GM12878 (cell line): ENCODE measurements around the gene CPNE6. TPM values are rescaled to one million over a fixed set of nuclear protein-coding genes. Genes with fewer than 3 reads are reported as not detected.

Source experiments
- ATAC-seq: fragments of 200-7000 bp; cut with Tn5 transposase; 3 replicates; pipeline ENCODE4 v1.9.1; 2020; ENCODE audit warnings: mild to moderate bottlenecking, moderate library complexity
- BruUV-seq: library from RNA; stranded (reverse); fragments of 400-500 nt; replicated peaks from 2 replicates; lab custom pipeline; 2021; lab: Mats Ljungman, UMichigan
- CTCF ChIA-PET: fragments of 300-600 bp; sonication (Branson Sonifier 250); formaldehyde crosslinking; extraction: SDS; loops from one replicate; lab custom pipeline; 2021; ENCODE audit warnings: inconsistent platforms; lab: Yijun Ruan, JAX
- POLR2A ChIA-PET: fragments of 350-600 bp; formaldehyde crosslinking; extraction: SDS; loops from one replicate; lab custom pipeline; 2021; ENCODE audit warnings: inconsistent platforms; lab: Charles Lee
- RAD21 ChIA-PET: fragments of 300-600 bp; sonication (Branson Sonifier 250); formaldehyde crosslinking; loops from one replicate; lab custom pipeline; 2023; ENCODE audit warnings: antibody characterized with exemption; ENCODE audit not compliant: unreplicated experiment; lab: Charles Lee
- SMC1A ChIA-PET: fragments of 300-600 bp; sonication (Branson Sonifier 250); formaldehyde crosslinking; loops from one replicate; lab custom pipeline; 2023; ENCODE audit not compliant: unreplicated experiment, uncharacterized antibody; lab: Charles Lee
- DNase-seq: peaks from one replicate; pipeline ENCODE4 v3.0.0-alpha.2; 2011; ENCODE audit warnings: low read depth, low spot score
- FAIRE-seq: peaks from 3 replicates; lab custom pipeline; 2011; peaks lifted over from hg19 to GRCh38; lab: Jason Lieb, UNC
- H2AFZ ChIP-seq: 2 replicates; pipeline ENCODE4 v1.6.0; 2011; ENCODE audit warnings: low read depth, low read length, control low read depth; ENCODE audit not compliant: control insufficient read depth
- H3K27ac ChIP-seq: 2 replicates; pipeline ENCODE4 v1.5.1; 2011; ENCODE audit warnings: control low read depth; ENCODE audit not compliant: control insufficient read depth, insufficient read depth
- H3K27me3 ChIP-seq, 2 experiments: replicated peaks in 1 of 2; 2 replicates each; pipeline versions ENCODE4 v1.6.0 to v1.6.1; 2011; ENCODE audit warnings: low read length in 1 of 2; ENCODE audit not compliant: control insufficient read depth in 2 of 2, insufficient read depth in 2 of 2
- H3K36me3 ChIP-seq, 2 experiments: 2 replicates each; pipeline ENCODE4 v1.5.1; 2011; ENCODE audit warnings: low read length in 1 of 2; ENCODE audit not compliant: control insufficient read depth in 2 of 2, insufficient read depth in 2 of 2
- H3K4me1 ChIP-seq: 2 replicates; pipeline ENCODE4 v1.6.1; 2011; ENCODE audit warnings: mild to moderate bottlenecking, low read length, moderate library complexity, mixed read lengths; ENCODE audit not compliant: control insufficient read depth, insufficient read depth
- H3K4me2 ChIP-seq: 2 replicates; pipeline ENCODE4 v1.6.0; 2011; ENCODE audit warnings: control low read depth; ENCODE audit not compliant: control insufficient read depth, insufficient read depth
- H3K4me3 ChIP-seq: fragments of 200-600 bp; sonication (generic); 2 replicates; pipeline ENCODE4 v1.5.1; 2016
- H3K79me2 ChIP-seq: 2 replicates; pipeline ENCODE4 v1.6.0; 2011; ENCODE audit warnings: low read length; ENCODE audit not compliant: control insufficient read depth, insufficient read depth
- H3K9ac ChIP-seq: 2 replicates; pipeline ENCODE4 v1.8.0; 2011; ENCODE audit warnings: low read length, control low read depth, mixed read lengths; ENCODE audit not compliant: control insufficient read depth, insufficient read depth
- H3K9me3 ChIP-seq: replicated peaks from 3 replicates; pipeline ENCODE4 v1.5.1; 2011; ENCODE audit warnings: mild to moderate bottlenecking, low read length; ENCODE audit not compliant: control insufficient read depth, insufficient read depth
- H4K20me1 ChIP-seq: 2 replicates; pipeline ENCODE4 v1.6.0; 2011; ENCODE audit not compliant: control insufficient read depth, insufficient read depth
- CTCF ChIP-seq, 3 experiments: IDR thresholded peaks in 2 of 3; conservative IDR thresholded peaks in 1 of 3; 2 replicates each; pipeline ENCODE4 v1.5.1; 2011; ENCODE audit warnings: low read depth in 3 of 3, low read length in 3 of 3, mild to moderate bottlenecking in 3 of 3, control low read depth in 2 of 3, moderate library complexity in 2 of 3, inconsistent platforms in 1 of 3, mixed read lengths in 1 of 3; ENCODE audit not compliant: control insufficient read depth in 2 of 3, insufficient read depth in 1 of 3; ENCODE audit errors: extremely low read depth in 1 of 3
- SMARCA5 ChIP-seq: fragments of 450-650 bp; IDR thresholded peaks from 2 replicates; pipeline ENCODE4 v1.6.1; 2017; ENCODE audit warnings: mild to moderate bottlenecking
- WGBS: methylation state at CpG from one replicate; pipeline ENCODE4 v1.1.6; 2016; ENCODE audit warnings: low lambda C conversion rate; ENCODE audit not compliant: insufficient replicate concordance, insufficient coverage; ENCODE audit errors: missing lambda C conversion rate; 5-methylcytosine and 5-hydroxymethylcytosine counted together
- in situ Hi-C: fragments of 300-500 bp; cut with MboI; formaldehyde crosslinking; loops from 9 replicates; pipeline ENCODE4 v1.14.3; 2018; ENCODE audit warnings: mixed read lengths
- intact Hi-C: fragments of 100-400 bp; cut with micrococcal nuclease; formaldehyde crosslinking; loops from one replicate; pipeline ENCODE4 v1.14.2; 2022; ENCODE audit not compliant: unreplicated experiment
- polyA plus RNA-seq, 11 experiments: library from polyadenylated mRNA; depleted of rRNA in 4 of 11; unstranded in 6 of 11; stranded (reverse) in 5 of 11; fragments of >200 nt; fragmentation: Nextera tagmentation in 4 of 11; fragmentation: Illumina TruSeq in 1 of 11; extraction: Ambion mirVana in 4 of 11; extraction: Trizol in 1 of 11; gene quantifications; 1 replicate in 1 of 11; 2 replicates in 10 of 11; pipeline versions ENCODE4 v1.2.1 to v1.2.3, GENCODE V29; 2011 to 2016; ENCODE audit warnings: inconsistent platforms in 2 of 11, missing spikeins in 2 of 11, low read depth in 1 of 11
- total RNA-seq, 4 experiments: library from RNA; depleted of rRNA in 3 of 4; stranded (reverse); fragments of >200 nt in 3 of 4; fragmentation: Illumina TruSeq in 1 of 4; extraction: Trizol in 1 of 4; gene quantifications; 2 replicates each; pipeline versions ENCODE4 v1.2.1 to v1.2.3, GENCODE V29; 2013 to 2021

The CPNE6 gene
- total and polyA plus RNA-seq, 10 of the 15 experiments (the other 5 are each of a cell fraction or from before 2014, with no cell fraction given): 0.06 to 0.43 (median 0.18) TPM; not detected in 3

GRCh38 chr14:24085215-24085614 is 13.9 kb downstream of the CPNE6 start:
- Histone ChIP-seq H4K20me1 (no peaks in the 10 kb centered on the region), H3K27ac (no peak overlapping the region), H3K36me3 (no peaks in the 10 kb centered on the region), H3K4me1 (peaks cover 9% of the 10 kb centered on the region), H2AFZ (no peak overlapping the region), H3K4me3 (no peak overlapping the region), H3K4me2 (no peak overlapping the region), H3K79me2 (no peaks in the 10 kb centered on the region), H3K27me3 (no peaks in the 10 kb centered on the region), H3K9ac (no peak overlapping the region), H3K9me3 (no peaks in the 10 kb centered on the region)
- intact Hi-C loops (no loop called here), in situ Hi-C loops (loop anchor here (5.0 kb wide), 1 partner anchor 73 kb away; no protein-coding TSS in a partner anchor)
- RAD21 ChIA-PET: interaction anchor here (0.9 kb wide), 1 partner anchor 10 kb away, joined by 3 read pairs; no protein-coding TSS in a partner anchor
- FAIRE-seq: no peak
- no peak for DNase-seq
- POLR2A ChIA-PET: interaction anchor here (0.8 kb wide), 1 partner anchor 23 kb away, joined by 3 read pairs; no protein-coding TSS in a partner anchor
- no peak for ATAC-seq
- CTCF ChIA-PET: interaction anchor here (0.6 to 3.2 kb wide), 4 partner anchors 9 to 27 kb away, joined by 3 to 17 read pairs (median 4); partner anchors contain the start of gene PCK2
- 22% methylated on average over 3 of the region's 3 CpGs for WGBS
- SMC1A ChIA-PET: interaction anchor here (1.5 to 2.6 kb wide), 2 partner anchors 23 to 27 kb away, joined by 4 to 8 read pairs; no protein-coding TSS in a partner anchor
- no TSS peak for BruUV-seq
- TF ChIP-seq SMARCA5 (no peak), CTCF (IDR thresholded peaks at IDR 0.05 in 2 of 3, conservative IDR thresholded peaks at IDR 0.05 in 1 of 3; ENCODE audit: control insufficient read depth in 2 of 3, extremely low read depth in 1 of 3, insufficient read depth in 1 of 3, low read depth in 3 of 3, low read length in 3 of 3) (no peak)
